Lung microvascular endothelial cell (primary cell): ENCODE data around the gene KTN1. TPM values are rescaled to one million over a fixed set of nuclear protein-coding genes. Genes with fewer than 3 reads are reported as not detected.
A peak's percentile ranks its signal among the peaks of the same experiment; 100 is the strongest.

Experiments
- DNase-seq, 2 donors: peaks; one replicate each; pipeline versions ENCODE4 v3.0.0 to v3.0.0-alpha.2; 2010; ENCODE audit warnings: low read depth in 2 of 2
- total RNA-seq: library from RNA; depleted of rRNA; stranded (reverse); fragments of >200 nt; gene quantifications from 2 replicates; pipeline ENCODE4 v1.2.1, GENCODE V29; 2014

Gene KTN1, protein sequence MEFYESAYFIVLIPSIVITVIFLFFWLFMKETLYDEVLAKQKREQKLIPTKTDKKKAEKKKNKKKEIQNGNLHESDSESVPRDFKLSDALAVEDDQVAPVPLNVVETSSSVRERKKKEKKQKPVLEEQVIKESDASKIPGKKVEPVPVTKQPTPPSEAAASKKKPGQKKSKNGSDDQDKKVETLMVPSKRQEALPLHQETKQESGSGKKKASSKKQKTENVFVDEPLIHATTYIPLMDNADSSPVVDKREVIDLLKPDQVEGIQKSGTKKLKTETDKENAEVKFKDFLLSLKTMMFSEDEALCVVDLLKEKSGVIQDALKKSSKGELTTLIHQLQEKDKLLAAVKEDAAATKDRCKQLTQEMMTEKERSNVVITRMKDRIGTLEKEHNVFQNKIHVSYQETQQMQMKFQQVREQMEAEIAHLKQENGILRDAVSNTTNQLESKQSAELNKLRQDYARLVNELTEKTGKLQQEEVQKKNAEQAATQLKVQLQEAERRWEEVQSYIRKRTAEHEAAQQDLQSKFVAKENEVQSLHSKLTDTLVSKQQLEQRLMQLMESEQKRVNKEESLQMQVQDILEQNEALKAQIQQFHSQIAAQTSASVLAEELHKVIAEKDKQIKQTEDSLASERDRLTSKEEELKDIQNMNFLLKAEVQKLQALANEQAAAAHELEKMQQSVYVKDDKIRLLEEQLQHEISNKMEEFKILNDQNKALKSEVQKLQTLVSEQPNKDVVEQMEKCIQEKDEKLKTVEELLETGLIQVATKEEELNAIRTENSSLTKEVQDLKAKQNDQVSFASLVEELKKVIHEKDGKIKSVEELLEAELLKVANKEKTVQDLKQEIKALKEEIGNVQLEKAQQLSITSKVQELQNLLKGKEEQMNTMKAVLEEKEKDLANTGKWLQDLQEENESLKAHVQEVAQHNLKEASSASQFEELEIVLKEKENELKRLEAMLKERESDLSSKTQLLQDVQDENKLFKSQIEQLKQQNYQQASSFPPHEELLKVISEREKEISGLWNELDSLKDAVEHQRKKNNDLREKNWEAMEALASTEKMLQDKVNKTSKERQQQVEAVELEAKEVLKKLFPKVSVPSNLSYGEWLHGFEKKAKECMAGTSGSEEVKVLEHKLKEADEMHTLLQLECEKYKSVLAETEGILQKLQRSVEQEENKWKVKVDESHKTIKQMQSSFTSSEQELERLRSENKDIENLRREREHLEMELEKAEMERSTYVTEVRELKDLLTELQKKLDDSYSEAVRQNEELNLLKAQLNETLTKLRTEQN (N-terminal part only)
- 119 and 172 TPM in 2 replicates for total RNA-seq

- peak; percentile 88 to 90 for DNase-seq
Observed at GRCh38 chr14:55579724-55580469, at the start of gene KTN1. TSS of gene KTN1 (plus strand) at chr14:55580207. CDS start at chr14:55612049, 31,842 bp downstream.

GRCh38 chr14:55530464-55530863 is 49.5 kb upstream of the KTN1 start:
- no peak for DNase-seq

- no peak for DNase-seq
Observed at GRCh38 chr14:55532645-55533344, 47.2 kb upstream of the KTN1 start.

- DNase-seq = no peak
Observed at GRCh38 chr14:55533960-55534359, 46.0 kb upstream of the KTN1 start.

DNA sequence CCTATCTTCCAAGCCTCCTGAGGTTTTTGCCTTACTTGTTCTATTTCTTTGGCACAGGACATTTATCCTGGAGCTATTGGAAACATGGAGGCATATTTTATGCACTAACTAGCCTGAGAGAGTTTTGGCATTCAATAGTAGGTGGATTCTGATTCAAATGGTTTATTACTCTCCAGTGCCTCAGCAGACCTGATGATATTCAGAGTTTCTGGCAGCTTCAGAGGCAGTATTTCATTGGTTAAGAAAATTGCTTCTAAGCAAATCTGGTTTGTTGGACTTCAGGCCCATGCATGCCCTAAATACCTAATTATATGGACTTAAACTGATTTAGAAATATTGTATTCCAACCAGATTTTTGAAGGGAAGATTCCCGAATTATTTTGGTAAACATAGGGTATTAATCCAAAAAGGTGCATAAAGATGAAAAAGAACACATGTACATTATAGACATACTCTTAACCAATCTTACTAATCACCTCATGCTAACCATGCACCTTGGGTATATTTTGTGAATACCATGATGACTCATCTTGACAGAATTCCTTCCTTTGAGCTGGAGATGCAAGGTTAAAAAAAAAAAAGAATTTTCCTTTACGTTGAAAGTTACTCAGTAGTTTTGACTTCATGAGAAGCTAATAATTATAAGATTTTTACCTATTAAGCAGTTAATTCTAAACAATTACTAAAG is 44.3 kb upstream of the KTN1 start:
- peak in 1 of 2 donors; percentile 47 for DNase-seq

- DNase-seq = no peak
Observed at GRCh38 chr14:55536204-55536708, 43.8 kb upstream of the KTN1 start.

GRCh38 chr14:55537782-55538181 is 42.2 kb upstream of the KTN1 start:
- DNase-seq = no peak

DNA sequence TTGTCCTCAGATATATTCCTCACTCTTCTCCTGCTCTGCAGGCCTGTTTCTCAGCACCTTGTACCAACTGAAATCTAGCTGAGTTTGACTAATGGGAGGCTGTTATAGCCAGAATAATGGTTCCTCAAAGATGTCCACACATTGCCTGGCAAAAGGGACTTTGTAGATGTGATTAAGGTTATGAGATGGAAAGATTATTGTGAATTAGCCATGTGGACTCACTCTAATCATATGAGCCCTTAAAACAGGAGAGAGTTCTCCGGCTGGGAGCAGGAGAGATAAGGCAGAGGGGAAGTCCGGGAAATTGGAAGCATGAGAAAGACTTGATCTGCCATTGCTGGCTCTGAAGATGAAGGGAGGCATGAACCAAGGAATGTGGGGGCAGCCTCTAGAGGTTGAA is 40.0 kb upstream of the KTN1 start:
- DNase-seq = no peak

DNA sequence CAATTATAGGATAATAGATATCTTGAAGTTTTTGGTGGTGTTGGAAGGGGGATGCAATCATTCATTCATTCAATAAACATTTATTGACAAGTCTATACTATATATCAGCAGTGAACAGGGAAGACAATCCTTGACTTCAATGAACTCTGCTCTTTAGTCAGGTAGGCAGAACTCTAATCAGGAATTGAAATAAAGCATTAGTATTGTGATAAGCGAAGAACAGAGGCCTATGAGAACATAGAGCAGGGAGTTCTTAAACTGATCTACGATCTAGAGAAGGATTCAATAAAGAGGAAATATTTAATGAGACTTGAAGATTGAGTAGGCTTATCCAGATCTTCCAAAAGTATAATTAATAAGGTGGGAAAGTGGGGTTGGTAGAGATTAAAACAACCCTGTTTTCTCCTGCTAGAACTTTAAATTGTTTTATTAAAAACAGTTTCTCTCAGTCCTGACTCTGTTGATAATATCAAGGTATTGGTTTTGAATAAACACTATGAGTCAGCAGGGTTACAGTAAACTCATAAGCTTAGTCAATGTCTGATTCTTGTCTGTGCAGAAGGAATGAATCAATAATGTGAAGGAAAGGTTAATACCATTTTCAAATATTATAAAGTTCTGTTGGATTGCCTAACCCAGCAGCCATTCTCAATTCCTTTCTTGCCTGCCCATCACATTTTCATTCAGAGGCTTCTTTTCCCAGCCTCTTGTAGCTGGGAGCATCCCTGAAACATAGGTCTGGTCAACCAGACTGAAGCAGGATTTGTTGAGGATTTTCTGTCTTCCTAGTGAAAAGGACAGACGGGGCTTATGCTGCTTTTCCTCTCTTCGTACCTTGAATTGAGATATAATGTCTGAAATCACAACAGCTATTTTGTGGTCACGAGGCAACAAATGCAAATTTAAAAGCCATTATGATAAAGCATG is 38.9 kb upstream of the KTN1 start:
- peak in 1 of 2 donors; percentile 20 for DNase-seq

- DNase-seq = no peak
Observed at GRCh38 chr14:55545779-55546178, 34.2 kb upstream of the KTN1 start.

DNA sequence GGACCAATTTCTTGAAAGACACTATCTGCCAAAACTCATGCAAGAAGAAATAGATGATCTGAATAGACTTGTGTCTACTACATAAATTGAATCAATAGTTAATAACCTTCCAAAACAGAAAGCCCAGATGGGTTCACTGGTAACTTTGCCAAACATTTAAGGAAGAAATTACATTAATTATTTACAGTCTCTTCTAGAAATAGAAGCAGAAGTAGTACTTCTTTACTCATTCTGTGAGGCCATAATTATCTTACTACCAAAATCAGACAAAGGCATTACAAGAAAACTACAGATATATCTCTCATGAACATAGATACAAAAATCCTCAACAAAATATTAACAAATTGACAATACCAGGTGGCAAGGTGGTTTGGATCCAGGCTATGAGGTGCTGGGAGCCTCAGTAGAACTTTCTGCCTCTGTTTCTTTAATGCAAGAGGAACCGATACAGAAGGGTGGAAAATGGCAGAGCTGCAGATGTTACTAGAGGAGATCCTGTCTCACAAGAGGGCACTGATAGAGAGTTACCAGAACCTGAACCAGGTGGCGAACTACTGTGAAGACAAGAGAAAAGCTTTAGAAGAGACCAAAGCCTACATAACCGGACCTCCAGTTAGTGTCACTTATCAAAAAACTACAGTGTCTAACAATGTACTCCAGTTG is 33.7 kb upstream of the KTN1 start:
- DNase-seq = no peak

DNA sequence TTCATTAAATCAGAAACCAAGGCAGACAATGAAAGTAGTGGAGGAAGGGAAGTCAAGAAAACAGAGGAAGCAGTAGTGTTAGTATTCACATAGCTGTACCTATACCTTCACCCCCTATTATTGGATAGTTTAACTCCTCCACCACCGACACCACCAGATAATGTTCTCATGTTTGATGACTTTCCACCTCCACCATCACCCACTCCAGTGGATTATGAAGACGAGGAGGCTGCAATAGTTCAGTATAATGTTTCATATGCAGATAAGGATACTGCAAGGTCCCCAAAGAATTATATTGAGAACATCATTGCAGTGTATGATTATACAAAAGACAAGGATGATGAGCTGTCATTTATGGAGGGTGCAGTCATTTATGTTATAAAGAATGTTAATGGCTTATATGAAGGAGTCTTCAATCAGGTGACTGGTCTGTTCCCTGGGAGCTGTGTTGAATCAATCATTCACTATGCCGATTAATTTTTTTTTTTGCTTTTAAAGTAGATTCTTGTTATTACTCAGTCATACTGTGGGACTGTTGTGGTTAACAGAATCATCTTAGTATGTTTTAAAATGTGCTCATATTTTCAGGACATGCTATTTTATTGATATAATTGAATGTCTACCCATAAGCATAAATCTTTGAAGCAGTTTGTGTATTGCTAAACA is 32.2 kb upstream of the KTN1 start:
- DNase-seq = no peak

DNA sequence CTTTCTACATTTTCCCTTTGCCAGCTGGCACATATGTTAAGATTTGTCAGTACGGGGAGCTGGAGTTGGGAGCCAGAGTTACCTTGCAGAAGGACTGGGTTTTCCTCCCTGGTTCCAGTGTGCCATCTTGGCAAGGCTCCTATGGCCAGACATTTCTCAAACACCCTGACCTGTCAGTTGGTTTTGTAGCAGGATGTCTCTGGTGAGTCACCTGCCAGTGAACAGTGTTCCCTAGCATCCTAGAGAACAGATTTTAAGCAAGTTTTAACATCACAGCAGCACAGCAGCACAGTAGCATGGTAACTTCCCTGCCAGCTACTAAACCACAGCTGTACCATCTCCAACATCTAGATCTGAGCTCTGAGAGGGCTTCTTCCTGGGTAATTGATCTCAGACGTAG is 26.2 kb upstream of the KTN1 start:
- DNase-seq = peak in 1 of 2 donors; percentile 24

- DNase-seq = peak; percentile 84 to 90
Observed at GRCh38 chr14:55556929-55557623, 22.9 kb upstream of the KTN1 start.

- DNase-seq = no peak
Observed at GRCh38 chr14:55562135-55562534, 17.9 kb upstream of the KTN1 start.

DNA sequence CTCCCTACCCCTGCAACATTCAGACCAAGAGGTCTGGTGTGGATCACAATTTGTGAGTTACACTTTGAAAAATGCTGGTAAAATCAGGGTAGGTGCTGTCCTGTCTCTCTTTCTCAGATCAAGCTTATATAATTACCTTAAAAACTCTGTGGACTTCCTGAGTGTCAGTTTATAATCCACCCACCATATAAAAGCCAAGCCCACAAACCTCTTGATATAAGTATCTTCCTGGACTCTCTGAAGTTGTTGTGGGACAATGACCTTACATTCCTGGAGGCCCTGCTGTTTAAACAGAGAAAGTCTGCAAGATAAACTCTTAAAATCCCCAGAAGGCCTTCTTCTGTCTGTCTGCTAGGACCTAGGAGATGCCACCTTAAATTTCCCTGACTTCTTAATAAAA is 11.4 kb upstream of the KTN1 start:
- DNase-seq = no peak
